Erythroblast (primary cell): ENCODE measurements around the gene FYN.
A peak's percentile ranks its signal among the peaks of the same experiment; 100 is the strongest.
"Not testable (repeated sequence)": the region's sequence is repeated elsewhere in the genome, so short reads cannot be mapped to it uniquely, and the experiment has no call there.

Experiments used
- DNase-seq, 2 experiments: peaks; one replicate each; lab custom pipeline; 2025; lab: John Stamatoyannopoulos, UW
- GATA1 ChIP-seq: IDR thresholded peaks from 2 replicates; pipeline ENCODE4 v1.6.1; 2011; ENCODE audit warnings: low read depth, mild to moderate bottlenecking, control low read depth, low read length, moderate library complexity
- POLR2A ChIP-seq: IDR thresholded peaks from 2 replicates; pipeline ENCODE4 v1.6.1; 2011; ENCODE audit warnings: mild to moderate bottlenecking, low read length

Gene FYN

GRCh38 chr6:111873178-111874024 lies at the start of gene FYN:
TSS of gene FYN (minus strand) at chr6:111873452. CDS start at chr6:111720051, 153,401 bp downstream.
- peak; percentile 96 to 98 for DNase-seq
- no peak for TF ChIP-seq GATA1
- TF ChIP-seq POLR2A, result peak; percentile 54

- TF ChIP-seq POLR2A, result no peak
- TF ChIP-seq GATA1, result no peak
- DNase-seq, result peak in 1 of 2 experiments; percentile 53
These were observed 49.4 kb upstream of the FYN start for GRCh38 chr6:111922454-111923297.

GRCh38 chr6:111921103-111921502 lies 47.9 kb upstream of the FYN start:
- no peak for DNase-seq
- no peak for TF ChIP-seq GATA1
- TF ChIP-seq POLR2A, result no peak

GRCh38 chr6:111920578-111920977 lies 47.3 kb upstream of the FYN start:
- no peak for DNase-seq
- TF ChIP-seq GATA1 (no peak), POLR2A (no peak)

GRCh38 chr6:111918825-111919224 lies 45.6 kb upstream of the FYN start:
- DNase-seq, result no peak
- TF ChIP-seq POLR2A, result no peak
- TF ChIP-seq GATA1, result no peak

- DNase-seq, result no peak
- TF ChIP-seq GATA1 (no peak), POLR2A (no peak)
These were observed 43.5 kb upstream of the FYN start for GRCh38 chr6:111916747-111917146.

- TF ChIP-seq POLR2A (no peak), GATA1 (no peak)
- no peak for DNase-seq
These were observed 41.4 kb upstream of the FYN start for GRCh38 chr6:111914617-111915016.

GRCh38 chr6:111912904-111913303 lies 39.7 kb upstream of the FYN start:
- TF ChIP-seq GATA1, result no peak
- TF ChIP-seq POLR2A, result no peak
- DNase-seq, result no peak

- no peak for DNase-seq
- no peak for TF ChIP-seq GATA1
- no peak for TF ChIP-seq POLR2A
These were observed 38.2 kb upstream of the FYN start for GRCh38 chr6:111911428-111911827.

GRCh38 chr6:111909238-111909637 lies 36.0 kb upstream of the FYN start:
- TF ChIP-seq POLR2A (no peak), GATA1 (no peak)
- no peak for DNase-seq

GRCh38 chr6:111908365-111908764 lies 35.1 kb upstream of the FYN start:
- not testable (repeated sequence) for DNase-seq

- DNase-seq, result no peak
- TF ChIP-seq GATA1, result no peak
- TF ChIP-seq POLR2A, result no peak
These were observed 27.5 kb upstream of the FYN start for GRCh38 chr6:111900735-111901134.

- no peak for DNase-seq
- TF ChIP-seq POLR2A (no peak), GATA1 (no peak)
These were observed 26.3 kb upstream of the FYN start for GRCh38 chr6:111899531-111899930.

- no peak for DNase-seq
- TF ChIP-seq GATA1, result no peak
- TF ChIP-seq POLR2A, result no peak
These were observed 25.2 kb upstream of the FYN start for GRCh38 chr6:111898452-111898851.
